Measurements from ENCODE around the gene RNF220.

The RNF220 gene

DNA sequence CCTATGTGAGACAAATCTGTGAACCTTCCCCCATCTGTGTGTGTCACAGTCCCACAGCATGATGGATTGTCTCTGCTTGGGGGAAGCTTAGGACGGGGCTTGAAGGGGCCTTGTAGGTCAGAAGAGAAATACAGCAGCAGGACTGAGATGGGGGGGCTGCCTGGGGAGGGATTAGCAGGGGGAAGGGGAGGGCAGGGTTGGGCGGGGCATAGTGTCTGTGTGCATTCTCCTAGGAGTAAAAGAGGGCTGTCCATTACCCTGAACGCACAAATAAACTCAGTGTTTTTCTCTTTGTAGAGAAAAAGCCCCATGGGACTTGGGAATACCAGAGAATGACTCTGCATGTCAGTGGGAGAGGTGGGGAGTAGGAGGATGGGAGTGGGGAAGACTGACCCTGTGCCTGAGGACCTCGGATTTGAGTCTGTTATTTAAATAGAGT lies 16.4 kb downstream of the RNF220 start:
- Histone ChIP-seq H3K36me3 (ENCODE audit: insufficient read depth, low read length) (no peaks in the 10 kb centered on the region), H3K27ac (ENCODE audit: low read depth, low read length) (no peak overlapping the region), H3K27me3 (ENCODE audit: control insufficient read depth in 1 of 2, insufficient read depth in 2 of 2, low read length in 2 of 2) (peaks cover 42 to 45% of the 10 kb centered on the region in 2 donors), H3K4me1 (ENCODE audit: insufficient read depth, low read length) (peaks cover 15% of the 10 kb centered on the region), H3K4me3 (ENCODE audit: low read depth in 1 of 2, low read length in 2 of 2) (no peak overlapping the region), H3K9ac (ENCODE audit: low read length) (no peak overlapping the region), H3K9me3 (ENCODE audit: low read length) (no peaks in the 10 kb centered on the region)

- Histone ChIP-seq H3K36me3 (ENCODE audit: insufficient read depth, low read length) (no peaks in the 10 kb centered on the region), H3K27me3 (ENCODE audit: control insufficient read depth in 1 of 2, insufficient read depth in 2 of 2, low read length in 2 of 2) (peaks cover 38 to 39% of the 10 kb centered on the region in 2 donors), H3K4me1 (ENCODE audit: insufficient read depth, low read length) (peaks cover 15% of the 10 kb centered on the region), H3K27ac (ENCODE audit: low read depth, low read length) (no peak overlapping the region), H3K4me3 (ENCODE audit: low read depth in 1 of 2, low read length in 2 of 2) (no peak overlapping the region), H3K9ac (ENCODE audit: low read length) (no peak overlapping the region), H3K9me3 (ENCODE audit: low read length) (no peaks in the 10 kb centered on the region)
Measured at GRCh38 chr1:44422161-44422560, 17.1 kb downstream of the RNF220 start.

GRCh38 chr1:44423591-44424537 lies 18.8 kb downstream of the RNF220 start:
- Histone ChIP-seq H3K4me1 (ENCODE audit: insufficient read depth, low read length) (peaks cover 11% of the 10 kb centered on the region), H3K27ac (ENCODE audit: low read depth, low read length) (no peak overlapping the region), H3K4me3 (ENCODE audit: low read depth in 1 of 2, low read length in 2 of 2) (no peak overlapping the region), H3K27me3 (ENCODE audit: control insufficient read depth in 1 of 2, insufficient read depth in 2 of 2, low read length in 2 of 2) (peaks cover 26 to 33% of the 10 kb centered on the region in 2 donors), H3K9me3 (ENCODE audit: low read length) (no peaks in the 10 kb centered on the region), H3K9ac (ENCODE audit: low read length) (no peak overlapping the region), H3K36me3 (ENCODE audit: insufficient read depth, low read length) (no peaks in the 10 kb centered on the region)

DNA sequence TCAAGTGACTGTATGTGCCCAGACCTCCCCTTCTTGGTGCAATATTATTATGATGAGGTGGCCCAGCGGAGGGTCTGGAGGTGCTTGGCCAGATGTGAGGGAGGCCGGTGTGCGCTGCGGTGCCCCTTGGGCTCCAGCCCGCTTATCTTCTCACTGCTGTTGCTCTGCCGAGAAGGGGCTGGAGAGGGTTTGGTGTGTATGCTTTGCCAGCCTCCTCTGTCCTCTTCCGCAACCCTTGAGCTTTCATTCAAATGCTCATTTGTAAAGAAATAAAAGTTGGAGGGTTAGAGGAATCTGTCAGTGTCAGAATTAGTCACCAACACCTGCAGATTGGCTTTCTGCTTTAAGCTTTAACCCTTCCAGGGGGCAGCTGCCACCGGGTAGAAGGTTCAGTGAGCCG lies 19.7 kb downstream of the RNF220 start:
- peaks cover 11% of the 10 kb centered on the region for H3K4me1 ChIP-seq (ENCODE audit: insufficient read depth, low read length)
- no peak overlapping the region for H3K4me3 ChIP-seq (ENCODE audit: low read depth in 1 of 2, low read length in 2 of 2)
- peaks cover 17 to 24% of the 10 kb centered on the region in 2 donors for H3K27me3 ChIP-seq (ENCODE audit: control insufficient read depth in 1 of 2, insufficient read depth in 2 of 2, low read length in 2 of 2)
- no peak overlapping the region for H3K9ac ChIP-seq (ENCODE audit: low read length)
- no peaks in the 10 kb centered on the region for H3K36me3 ChIP-seq (ENCODE audit: insufficient read depth, low read length)
- no peaks in the 10 kb centered on the region for H3K9me3 ChIP-seq (ENCODE audit: low read length)
- H3K27ac ChIP-seq (ENCODE audit: low read depth, low read length), result no peak overlapping the region

GRCh38 chr1:44425341-44426082 lies 20.5 kb downstream of the RNF220 start:
- peaks cover 9 to 16% of the 10 kb centered on the region in 2 donors for H3K27me3 ChIP-seq (ENCODE audit: control insufficient read depth in 1 of 2, insufficient read depth in 2 of 2, low read length in 2 of 2)

GRCh38 chr1:44431861-44432260 lies 26.8 kb downstream of the RNF220 start:
- Histone ChIP-seq H3K27ac (ENCODE audit: low read depth, low read length) (no peak overlapping the region), H3K36me3 (ENCODE audit: insufficient read depth, low read length) (no peaks in the 10 kb centered on the region), H3K27me3 (ENCODE audit: control insufficient read depth in 1 of 2, insufficient read depth in 2 of 2, low read length in 2 of 2) (peaks cover 5 to 6% of the 10 kb centered on the region in 2 donors), H3K9me3 (ENCODE audit: low read length) (no peaks in the 10 kb centered on the region), H3K4me3 (ENCODE audit: low read depth in 1 of 2, low read length in 2 of 2) (no peak overlapping the region), H3K4me1 (ENCODE audit: insufficient read depth, low read length) (no peaks in the 10 kb centered on the region), H3K9ac (ENCODE audit: low read length) (no peak overlapping the region)

More at GRCh38 chr1:44425341-44426082, 20.5 kb downstream of the RNF220 start:
- Histone ChIP-seq H3K4me3 (ENCODE audit: low read depth in 1 of 2, low read length in 2 of 2) (no peak overlapping the region), H3K4me1 (ENCODE audit: insufficient read depth, low read length) (peaks cover 11% of the 10 kb centered on the region), H3K27ac (ENCODE audit: low read depth, low read length) (no peak overlapping the region), H3K9me3 (ENCODE audit: low read length) (no peaks in the 10 kb centered on the region), H3K9ac (ENCODE audit: low read length) (no peak overlapping the region), H3K36me3 (ENCODE audit: insufficient read depth, low read length) (no peaks in the 10 kb centered on the region)

GRCh38 chr1:44433209-44433608 lies 28.2 kb downstream of the RNF220 start:
- Histone ChIP-seq H3K36me3 (ENCODE audit: insufficient read depth, low read length) (no peaks in the 10 kb centered on the region), H3K4me3 (ENCODE audit: low read depth in 1 of 2, low read length in 2 of 2) (no peak overlapping the region), H3K9me3 (ENCODE audit: low read length) (no peaks in the 10 kb centered on the region), H3K4me1 (ENCODE audit: insufficient read depth, low read length) (no peaks in the 10 kb centered on the region), H3K27ac (ENCODE audit: low read depth, low read length) (no peak overlapping the region), H3K27me3 (ENCODE audit: control insufficient read depth in 1 of 2, insufficient read depth in 2 of 2, low read length in 2 of 2) (no peaks in the 10 kb centered on the region), H3K9ac (ENCODE audit: low read length) (no peak overlapping the region)

DNA sequence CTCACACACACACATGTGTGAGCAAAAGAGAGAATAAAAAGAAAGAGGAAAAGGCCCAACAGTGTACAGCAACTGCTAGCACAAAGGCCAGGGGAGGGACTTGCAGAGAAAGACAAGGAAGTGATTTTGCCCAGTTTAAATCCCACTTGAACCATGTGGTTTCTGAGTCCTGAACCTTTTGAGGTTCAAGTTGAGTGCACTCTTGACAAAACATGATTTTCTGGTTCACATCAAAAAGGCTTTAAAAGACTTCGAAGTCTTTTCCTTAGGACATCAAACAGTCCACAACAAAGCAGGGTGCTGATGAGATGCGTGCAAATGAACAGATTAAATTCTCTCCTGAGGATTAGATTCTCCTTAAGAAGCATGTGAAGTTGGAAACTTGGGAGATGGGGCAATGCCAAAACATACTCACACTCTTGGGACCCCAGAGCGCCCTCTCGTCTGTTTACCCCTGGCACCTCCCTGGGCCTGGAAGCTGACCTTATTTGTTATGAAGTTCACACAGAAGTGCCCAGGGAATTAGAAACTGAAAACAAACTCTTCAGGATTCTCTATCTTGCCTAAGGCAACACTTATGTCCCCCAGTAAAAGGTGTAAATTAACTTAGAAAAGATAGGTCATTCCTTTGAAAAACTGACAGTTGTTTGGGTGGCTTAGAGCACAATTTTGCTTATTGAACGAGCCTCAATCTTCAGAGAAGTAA lies 31.5 kb downstream of the RNF220 start:
- no peak overlapping the region for H3K27ac ChIP-seq (ENCODE audit: low read depth, low read length)
- H3K4me1 ChIP-seq (ENCODE audit: insufficient read depth, low read length), result no peaks in the 10 kb centered on the region
- no peaks in the 10 kb centered on the region for H3K27me3 ChIP-seq (ENCODE audit: control insufficient read depth in 1 of 2, insufficient read depth in 2 of 2, low read length in 2 of 2)
- H3K4me3 ChIP-seq (ENCODE audit: low read depth in 1 of 2, low read length in 2 of 2), result no peak overlapping the region
- no peak overlapping the region for H3K9ac ChIP-seq (ENCODE audit: low read length)
- H3K9me3 ChIP-seq (ENCODE audit: low read length), result no peaks in the 10 kb centered on the region
- no peaks in the 10 kb centered on the region for H3K36me3 ChIP-seq (ENCODE audit: insufficient read depth, low read length)

GRCh38 chr1:44437107-44437716 lies 32.2 kb downstream of the RNF220 start:
- Histone ChIP-seq H3K9ac (ENCODE audit: low read length) (no peak overlapping the region), H3K27ac (ENCODE audit: low read depth, low read length) (no peak overlapping the region), H3K9me3 (ENCODE audit: low read length) (no peaks in the 10 kb centered on the region), H3K4me1 (ENCODE audit: insufficient read depth, low read length) (no peaks in the 10 kb centered on the region), H3K4me3 (ENCODE audit: low read depth in 1 of 2, low read length in 2 of 2) (no peak overlapping the region), H3K27me3 (ENCODE audit: control insufficient read depth in 1 of 2, insufficient read depth in 2 of 2, low read length in 2 of 2) (no peaks in the 10 kb centered on the region), H3K36me3 (ENCODE audit: insufficient read depth, low read length) (no peaks in the 10 kb centered on the region)

GRCh38 chr1:44442791-44443190 lies 37.7 kb downstream of the RNF220 start:
- Histone ChIP-seq H3K27me3 (ENCODE audit: control insufficient read depth in 1 of 2, insufficient read depth in 2 of 2, low read length in 2 of 2) (no peaks in the 10 kb centered on the region), H3K27ac (ENCODE audit: low read depth, low read length) (no peak overlapping the region), H3K9me3 (ENCODE audit: low read length) (no peaks in the 10 kb centered on the region), H3K4me1 (ENCODE audit: insufficient read depth, low read length) (no peaks in the 10 kb centered on the region), H3K4me3 (ENCODE audit: low read depth in 1 of 2, low read length in 2 of 2) (no peak overlapping the region), H3K36me3 (ENCODE audit: insufficient read depth, low read length) (no peaks in the 10 kb centered on the region), H3K9ac (ENCODE audit: low read length) (no peak overlapping the region)

All from muscle layer of colon (tissue), 2 donors.